ENCODE measurements around the gene TMEM271.
"Not testable (repeated sequence)": the region's sequence is repeated elsewhere in the genome, so short reads cannot be mapped to it uniquely, and the experiment has no call there.

The TMEM271 gene

GRCh38 chr4:578451-579443 is 2.7 kb upstream of the TMEM271 start:
- no peak for DNase-seq

GRCh38 chr4:577499-578450 is 1.7 kb upstream of the TMEM271 start:
- DNase-seq, result no peak

DNA sequence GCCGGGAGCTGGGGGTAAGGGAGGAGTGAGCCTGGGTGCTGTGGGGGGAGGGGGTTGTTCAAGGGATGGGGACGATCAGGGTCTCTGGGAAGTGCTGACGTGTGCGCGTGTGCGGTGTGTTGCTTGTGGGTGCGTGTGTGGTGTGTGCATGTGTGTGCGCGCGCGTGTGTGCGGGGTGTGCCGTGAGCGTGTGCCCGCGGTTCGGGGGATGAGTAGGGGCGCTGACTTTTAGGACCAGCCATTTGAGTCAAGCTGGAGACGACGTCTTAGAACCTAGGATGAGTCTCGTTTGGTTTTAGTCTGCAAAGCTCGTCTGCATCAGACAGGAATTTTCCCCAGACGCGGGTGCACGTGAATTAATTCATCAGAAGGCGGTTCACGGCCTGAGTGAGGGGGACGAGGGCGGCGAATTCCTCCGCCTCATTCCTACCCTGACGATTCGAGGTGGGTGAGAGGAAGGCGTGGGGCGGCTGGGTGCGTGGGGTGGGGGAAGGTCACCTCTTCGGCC is 950 bp upstream of the TMEM271 start:
- DNase-seq, result no peak

DNA sequence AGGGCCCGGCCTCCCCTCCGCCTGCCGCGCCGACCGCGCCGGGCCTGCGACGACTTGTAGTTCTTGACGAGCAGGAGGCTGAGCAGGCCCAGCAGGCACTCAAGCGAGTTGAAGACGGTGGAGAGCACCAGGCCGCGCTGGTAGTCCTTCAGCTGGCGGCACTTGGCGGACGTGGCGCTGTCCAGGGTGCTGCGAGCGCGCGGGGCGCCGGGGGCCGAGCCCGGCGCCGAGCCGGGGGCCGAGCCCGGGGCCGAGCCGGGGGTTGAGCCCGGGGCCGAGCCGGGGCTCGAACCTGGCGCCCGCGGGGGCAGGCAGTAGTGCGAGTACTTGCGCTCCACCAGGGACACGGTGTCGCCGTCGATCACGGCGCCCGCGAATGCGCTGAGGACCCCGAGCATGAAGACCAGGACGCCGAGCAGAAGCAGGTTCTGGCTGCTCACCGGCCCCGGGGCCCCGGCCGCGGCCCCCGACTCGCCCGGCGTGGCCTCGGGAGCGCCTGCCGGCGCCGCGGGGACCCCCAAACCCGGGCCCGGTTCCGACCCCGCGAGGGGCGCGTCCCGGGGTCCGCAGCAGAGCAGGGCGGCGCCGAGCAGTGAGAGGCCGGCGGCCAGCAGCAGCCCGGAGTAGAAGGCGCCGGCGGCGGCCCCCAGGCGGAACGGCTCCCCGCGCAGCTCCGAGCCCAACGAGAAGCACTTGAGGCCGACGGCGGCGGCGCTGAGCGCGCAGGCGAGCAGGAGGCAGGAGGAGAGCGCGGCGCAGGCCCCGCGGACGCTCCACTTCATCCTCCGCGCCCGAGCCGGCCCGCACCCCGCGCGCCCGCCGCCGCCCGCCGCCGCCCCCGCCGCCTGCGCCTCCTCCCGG is 584 bp downstream of the TMEM271 start:
- DNase-seq, result no peak

DNA sequence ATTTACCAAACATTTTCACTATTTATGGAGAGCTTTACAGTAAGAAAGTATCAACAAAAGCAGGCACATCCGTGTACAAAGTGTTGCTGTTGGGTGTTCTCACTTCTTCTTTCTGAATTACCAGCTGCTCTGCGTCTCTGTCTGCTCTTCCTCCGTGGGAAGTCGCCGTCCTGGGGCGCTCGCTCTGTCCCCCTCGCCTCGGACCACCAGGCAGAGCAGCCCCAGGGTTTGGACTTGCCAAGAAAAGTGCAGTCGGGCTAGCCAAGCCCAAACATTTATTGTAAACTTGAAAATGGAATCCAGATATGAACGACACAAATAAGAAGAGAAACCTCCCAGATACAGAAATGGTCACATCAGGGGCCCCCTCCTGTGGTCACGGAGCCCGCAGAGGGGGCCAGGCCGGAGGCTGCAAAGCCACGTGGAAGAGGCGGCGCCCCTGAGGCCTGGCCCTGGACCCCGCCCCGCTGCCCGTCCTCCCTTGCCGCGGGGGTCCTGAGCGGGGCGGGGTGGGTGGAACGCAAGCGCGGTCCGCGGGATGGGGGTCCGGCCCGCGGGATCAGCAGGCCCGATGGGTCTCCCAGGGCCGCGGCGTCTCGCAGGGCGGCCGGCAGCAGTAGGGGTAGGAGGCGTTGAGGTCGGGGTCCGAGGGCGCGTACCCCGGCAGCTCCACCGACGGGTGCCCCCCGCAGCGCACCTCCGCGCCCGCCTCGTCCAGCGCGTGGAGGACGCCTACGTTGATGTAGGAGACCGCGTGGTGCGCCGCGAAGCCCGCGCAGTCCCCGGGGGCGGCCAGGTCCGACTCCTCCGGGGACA is 1.5 kb downstream of the TMEM271 start:
- DNase-seq, result no peak

DNA sequence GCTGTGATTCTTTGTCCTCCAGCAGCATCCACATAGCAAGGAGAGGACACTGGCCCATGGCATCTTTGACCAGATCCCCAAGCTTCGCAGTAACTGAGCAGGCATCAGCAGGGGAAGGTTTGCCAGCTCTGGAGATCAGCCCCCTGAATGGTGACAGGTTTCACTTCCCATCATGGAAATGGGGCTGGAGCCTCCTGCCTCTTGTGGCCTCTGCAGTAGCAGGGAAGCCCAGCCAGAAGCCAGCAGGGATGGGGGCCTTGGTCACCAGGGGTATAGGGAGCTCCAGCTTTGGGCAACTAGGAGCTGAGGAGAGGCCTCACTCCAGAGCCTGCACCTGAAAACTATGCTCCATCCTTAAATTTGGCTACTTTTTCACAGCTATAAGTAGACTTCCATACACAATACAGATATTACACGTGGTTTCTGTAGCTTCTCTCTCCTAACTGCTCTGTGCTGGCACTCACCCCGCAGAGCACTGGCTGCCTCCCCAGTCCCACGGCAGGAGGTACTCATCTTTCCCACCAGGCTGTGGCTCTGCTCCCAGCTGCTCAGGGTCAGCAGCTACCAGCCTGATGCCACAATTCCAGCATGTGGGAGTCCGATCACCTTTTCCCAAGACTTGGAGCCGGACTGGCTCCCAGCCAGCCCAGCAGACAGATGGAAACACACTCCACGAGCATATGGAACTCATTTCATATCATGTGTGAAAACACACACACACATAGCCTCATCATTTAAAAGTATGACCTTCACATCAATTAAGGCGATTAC is 2.8 kb downstream of the TMEM271 start:
- DNase-seq, result no peak

GRCh38 chr4:572594-572993 is 3.5 kb downstream of the TMEM271 start:
- no peak for DNase-seq

DNA sequence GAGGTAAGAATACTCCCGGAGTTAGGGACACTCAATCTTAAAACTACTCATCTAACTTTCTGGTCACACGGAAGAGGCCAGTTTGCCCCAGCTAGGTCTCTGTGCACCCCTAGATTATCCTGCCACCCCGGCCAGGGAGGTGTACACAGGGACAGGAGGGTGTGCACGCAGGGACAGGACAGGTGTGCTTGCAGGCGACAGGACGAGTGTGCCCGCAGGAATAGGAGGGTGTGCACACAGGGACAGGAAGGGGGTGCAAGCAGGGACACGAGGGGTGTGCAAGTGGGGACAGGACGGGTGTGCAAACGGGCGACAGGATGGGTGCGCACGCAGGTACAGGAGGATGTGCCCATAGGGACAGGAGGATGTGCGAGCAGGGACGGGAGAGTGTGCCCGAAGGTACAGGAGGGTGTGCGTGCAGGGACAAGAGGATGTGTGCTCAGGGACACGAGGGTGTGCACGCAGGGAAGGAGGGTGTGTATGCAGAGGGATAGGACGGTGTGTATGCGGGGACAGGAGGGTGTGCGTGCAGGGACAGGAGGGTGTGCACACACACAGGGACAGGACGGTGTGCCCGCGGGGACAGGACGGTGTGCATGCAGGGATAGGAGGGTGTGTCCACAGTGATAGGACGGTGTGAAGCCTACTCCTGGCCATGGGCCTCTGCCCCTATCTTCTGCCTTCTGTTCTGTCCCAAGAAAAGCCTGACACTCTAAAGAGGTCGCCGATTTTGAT is 4.1 kb downstream of the TMEM271 start:
- DNase-seq, result no peak

GRCh38 chr4:570754-571153 is 5.3 kb downstream of the TMEM271 start:
- DNase-seq, result no peak

DNA sequence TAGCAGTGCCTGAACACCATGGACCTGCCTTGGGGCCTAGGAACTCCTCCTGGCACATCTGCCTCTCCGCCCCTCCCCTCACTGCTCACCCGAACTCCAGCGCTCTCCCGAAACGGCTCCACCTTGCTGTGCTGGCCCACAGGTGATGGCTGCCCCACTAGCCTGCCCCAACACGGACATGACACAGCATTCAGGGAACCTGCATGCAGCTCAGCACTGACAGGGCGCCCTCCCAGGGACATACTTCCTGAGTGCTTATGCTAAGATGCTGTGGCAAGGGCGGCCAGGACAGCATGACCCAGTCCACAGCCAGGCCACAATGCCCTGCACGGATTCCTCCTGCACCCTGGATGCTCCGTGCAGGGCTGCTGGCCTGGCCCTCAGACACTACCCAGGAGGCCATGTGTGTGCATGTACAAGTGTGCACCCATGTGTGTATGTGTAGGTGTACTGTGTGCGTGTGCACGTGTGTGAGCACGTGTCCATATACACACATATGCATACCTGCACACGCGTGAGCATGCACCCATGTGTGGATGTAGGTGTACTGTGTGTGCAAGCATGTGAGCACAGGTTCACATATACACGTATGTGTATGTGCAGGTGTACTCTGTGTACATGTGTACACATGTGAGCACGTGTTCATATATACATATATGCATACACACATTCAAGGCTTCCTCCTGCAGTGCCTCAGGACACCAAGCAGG is 6.0 kb downstream of the TMEM271 start:
- DNase-seq, result no peak

DNA sequence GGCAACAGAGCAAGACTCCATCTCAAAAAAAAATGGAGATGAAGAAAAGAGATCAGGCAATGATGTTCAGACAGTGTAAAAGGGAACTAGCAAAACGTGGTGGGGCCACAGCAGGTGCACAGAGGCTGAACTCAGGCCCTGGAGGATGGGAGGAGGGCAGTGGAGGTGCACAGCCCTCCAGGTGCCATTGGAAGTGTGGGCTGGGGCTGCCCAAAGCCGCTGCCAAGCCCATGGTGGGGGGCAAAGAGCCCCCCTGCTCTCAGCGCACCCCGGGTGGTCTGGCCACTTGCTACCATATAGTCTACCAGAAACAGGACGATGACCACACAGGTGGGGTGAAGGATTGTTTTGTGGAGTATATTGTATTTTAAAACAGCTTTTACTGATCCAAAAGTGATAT is 7.1 kb downstream of the TMEM271 start:
- no peak for DNase-seq

GRCh38 chr4:568351-568652 is 7.8 kb downstream of the TMEM271 start:
- DNase-seq, result no peak

DNA sequence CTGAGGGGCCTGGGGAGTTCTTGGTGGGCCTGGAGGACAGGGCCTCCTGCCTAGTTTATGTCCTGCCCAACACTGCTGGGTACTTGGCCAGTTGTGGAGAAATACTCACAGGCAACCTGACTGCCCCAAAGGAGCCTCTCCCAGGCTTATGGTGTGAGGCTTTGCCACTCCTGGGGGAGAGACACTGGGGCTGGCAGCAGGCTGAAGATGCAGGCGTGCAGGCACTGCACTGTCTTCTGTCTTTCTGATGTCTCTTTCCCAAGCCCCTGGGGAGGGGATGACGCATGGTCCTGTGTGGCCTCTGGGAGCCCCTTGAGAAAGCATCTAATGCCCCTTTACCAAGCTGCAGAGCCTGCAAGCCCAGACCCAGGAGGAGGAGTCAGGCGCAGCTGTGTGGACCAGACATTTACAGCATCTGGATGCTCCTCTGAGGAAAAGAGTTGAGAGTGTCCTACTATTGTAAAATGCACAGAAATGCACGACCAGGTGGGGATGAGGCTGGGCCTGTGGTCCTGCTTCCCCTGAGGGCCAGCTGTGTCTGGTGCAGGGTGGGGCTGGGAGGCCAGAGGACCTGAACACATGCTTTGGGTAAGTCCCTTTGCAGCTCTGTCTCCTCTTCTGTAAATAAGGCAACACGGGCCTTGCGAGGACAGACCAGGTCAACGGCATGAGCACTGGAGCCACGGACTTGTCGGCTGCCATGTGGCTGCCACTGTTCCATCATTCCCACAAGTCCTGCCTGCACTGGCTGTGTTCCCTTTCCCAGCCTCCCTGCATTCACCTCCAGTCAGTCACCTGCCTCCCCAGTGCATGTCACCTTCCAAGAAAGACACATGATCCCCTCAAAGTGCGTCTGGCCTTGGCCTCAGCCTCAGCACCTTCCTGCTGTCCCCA is 8.4 kb downstream of the TMEM271 start:
- DNase-seq, result no peak

- no peak for DNase-seq
Observed at GRCh38 chr4:566508-567295, 9.4 kb downstream of the TMEM271 start.

- no peak for DNase-seq
Observed at GRCh38 chr4:566035-566434, 10.1 kb downstream of the TMEM271 start.

DNA sequence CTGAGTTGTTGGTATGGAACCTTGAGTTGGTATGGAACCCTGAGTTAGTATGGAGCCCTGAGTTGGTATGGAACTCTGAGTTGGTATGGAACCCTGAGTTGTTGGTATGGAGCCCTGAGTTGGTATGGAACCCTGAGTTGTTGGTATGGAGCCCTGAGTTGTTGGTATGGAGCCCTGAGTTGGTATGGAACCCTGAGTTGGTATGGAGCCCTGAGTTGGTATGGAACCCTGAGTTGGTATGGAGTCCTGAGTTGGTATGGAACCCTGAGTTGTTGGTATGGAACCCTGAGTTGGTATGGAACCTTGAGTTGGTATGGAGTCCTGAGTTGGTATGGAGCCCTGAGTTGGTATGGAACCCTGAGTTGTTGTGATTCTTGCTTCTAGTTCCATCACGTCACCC is 10.5 kb downstream of the TMEM271 start:
- not testable (repeated sequence) for DNase-seq

GRCh38 chr4:562458-562857 is 13.6 kb downstream of the TMEM271 start:
- not testable (repeated sequence) for DNase-seq

DNA sequence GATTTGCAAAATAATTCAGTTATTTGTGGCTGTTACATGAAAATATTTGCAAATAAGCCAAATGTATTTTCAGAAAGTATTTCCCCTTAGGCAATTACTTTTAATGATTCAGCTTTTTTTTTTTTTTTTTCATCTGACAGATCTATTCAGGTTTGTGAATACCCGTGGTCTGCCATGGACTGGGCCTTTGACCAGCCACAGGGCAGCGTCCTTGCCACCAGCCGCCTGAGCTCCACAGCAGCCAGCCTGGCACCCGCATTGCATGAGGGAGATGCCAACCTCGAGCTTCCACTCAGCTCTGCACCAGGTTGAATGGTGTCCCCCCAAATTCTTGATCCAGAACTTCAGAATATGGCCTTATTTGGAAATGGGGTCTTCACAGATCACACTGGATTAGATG is 14.7 kb downstream of the TMEM271 start:
- DNase-seq, result no peak
